SH-SY5Y (cell line): ENCODE measurements around the gene ZYX.

Experiments used
- GATA2 ChIP-seq: IDR thresholded peaks from 2 replicates; pipeline ENCODE4 v1.6.1; 2011; ENCODE audit warnings: mild to moderate bottlenecking, low read depth, low read length
- GATA3 ChIP-seq: IDR thresholded peaks from 2 replicates; pipeline ENCODE4 v1.6.1; 2011; ENCODE audit warnings: low read depth, mild to moderate bottlenecking, low read length, moderate library complexity

DNA sequence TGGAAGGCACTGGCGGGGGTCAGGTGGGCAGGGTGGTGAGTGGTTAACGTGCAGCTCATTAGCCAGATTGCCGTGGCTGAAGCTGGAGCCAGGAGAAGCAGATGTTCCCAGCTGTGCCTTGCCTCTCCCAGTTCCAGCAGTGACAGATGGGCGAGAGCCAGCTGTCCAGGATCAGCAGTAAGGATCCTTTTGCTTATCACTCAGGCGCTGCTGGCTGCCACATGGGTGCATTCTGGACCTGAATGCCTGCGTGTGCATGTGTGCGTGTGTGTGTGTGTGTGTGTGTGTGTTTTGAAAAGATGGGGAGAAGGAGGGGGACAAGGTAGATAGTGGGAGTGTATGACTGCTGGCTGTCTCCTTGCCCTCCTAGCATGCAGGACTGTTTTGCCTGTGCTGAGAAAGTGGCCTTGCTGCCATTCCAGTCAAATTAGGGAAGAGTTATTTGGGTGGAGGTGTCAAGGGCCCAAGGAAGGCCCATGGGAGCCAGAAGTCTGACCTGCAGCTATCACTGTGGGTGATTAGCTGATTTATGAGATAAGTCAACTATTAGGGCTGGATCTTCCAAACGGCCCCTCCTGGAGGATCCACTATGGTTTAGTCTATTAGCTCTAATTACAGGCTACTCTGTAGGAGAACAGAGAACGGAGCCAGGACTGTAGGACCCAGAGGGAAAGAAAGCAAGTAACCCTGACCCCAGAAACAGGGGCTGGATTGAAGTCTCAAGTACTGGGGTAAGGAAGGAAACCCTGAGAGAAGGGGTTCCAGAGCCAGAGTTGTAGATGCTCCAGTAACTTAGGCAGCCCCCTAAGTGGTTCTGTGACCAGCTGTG, 24.2 kb downstream of the ZYX start:
- TF ChIP-seq GATA2, result no peak
- no peak for TF ChIP-seq GATA3
